ENCODE measurements around the gene FERMT3.

DNA sequence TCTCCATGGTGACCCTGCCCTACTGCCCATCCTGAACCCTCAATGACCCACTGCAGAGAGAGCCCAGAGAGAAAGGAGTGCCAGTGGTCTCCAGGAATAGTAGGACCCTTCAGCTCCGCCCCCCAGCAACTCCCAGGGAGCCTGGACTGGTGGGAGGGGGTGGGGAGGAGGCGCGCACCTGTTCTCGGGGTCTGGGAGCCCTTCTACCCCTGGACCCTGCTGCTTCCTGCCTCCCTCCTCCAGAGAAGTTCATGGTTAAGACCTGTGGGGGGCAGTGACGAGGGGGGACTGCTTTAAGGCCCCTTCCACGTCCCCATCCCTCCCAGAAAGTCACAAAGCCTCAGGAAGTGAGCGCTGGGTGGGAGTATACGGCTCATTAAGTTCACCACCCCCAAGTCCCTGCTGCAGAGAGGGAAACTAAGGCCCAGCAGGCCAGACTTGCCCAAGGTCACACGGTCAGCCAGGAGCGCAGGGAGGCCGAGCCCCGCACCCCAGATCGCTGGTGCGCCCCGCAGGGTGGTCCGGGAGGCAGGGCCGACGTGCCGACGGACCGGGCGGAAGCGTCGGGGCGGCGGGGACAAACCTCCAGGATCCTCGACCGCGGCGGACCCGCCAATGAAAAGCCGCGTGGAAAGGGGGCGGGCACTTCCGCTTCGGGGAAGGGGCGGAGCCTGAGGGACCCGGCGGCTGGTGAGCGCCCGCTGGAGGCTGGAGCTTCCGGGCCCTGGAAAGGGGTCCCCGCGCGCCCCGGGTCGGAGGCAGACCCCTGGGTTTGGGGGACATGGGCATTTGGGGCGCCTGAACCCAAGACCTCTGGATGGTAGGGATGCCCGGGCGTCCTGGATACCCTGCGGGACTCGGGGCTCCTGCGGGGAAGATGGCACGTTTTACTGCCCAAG is 19.3 kb downstream of the FERMT3 start, which contains the start of the genes NUDT22 and TRPT1:
- peak; percentile 28; the same call in 1 of the 2 replicates for TF ChIP-seq ZKSCAN8 (CRISPR knock-in tag; IDR thresholded peaks at IDR 0.05; ENCODE audit: borderline replicate concordance)
- TF ChIP-seq ZBTB8A (CRISPR knock-in tag; IDR thresholded peaks at IDR 0.05; ENCODE audit: borderline replicate concordance, low read depth) = no peak
- TF ChIP-seq ZBTB7B (CRISPR knock-in tag; IDR thresholded peaks at IDR 0.05) = peak; percentile 72
- TF ChIP-seq HNRNPK (IDR thresholded peaks at IDR 0.05; ENCODE audit: low read depth, low read length, poor library complexity, severe bottlenecking) = no peak
- TF ChIP-seq, protein P1, sequence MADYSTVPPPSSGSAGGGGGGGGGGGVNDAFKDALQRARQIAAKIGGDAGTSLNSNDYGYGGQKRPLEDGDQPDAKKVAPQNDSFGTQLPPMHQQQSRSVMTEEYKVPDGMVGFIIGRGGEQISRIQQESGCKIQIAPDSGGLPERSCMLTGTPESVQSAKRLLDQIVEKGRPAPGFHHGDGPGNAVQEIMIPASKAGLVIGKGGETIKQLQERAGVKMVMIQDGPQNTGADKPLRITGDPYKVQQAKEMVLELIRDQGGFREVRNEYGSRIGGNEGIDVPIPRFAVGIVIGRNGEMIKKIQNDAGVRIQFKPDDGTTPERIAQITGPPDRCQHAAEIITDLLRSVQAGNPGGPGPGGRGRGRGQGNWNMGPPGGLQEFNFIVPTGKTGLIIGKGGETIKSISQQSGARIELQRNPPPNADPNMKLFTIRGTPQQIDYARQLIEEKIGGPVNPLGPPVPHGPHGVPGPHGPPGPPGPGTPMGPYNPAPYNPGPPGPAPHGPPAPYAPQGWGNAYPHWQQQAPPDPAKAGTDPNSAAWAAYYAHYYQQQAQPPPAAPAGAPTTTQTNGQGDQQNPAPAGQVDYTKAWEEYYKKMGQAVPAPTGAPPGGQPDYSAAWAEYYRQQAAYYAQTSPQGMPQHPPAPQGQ (CRISPR knock-in tag; IDR thresholded peaks at IDR 0.05; ENCODE audit: borderline replicate concordance) = no peak
- TF ChIP-seq, protein P2, sequence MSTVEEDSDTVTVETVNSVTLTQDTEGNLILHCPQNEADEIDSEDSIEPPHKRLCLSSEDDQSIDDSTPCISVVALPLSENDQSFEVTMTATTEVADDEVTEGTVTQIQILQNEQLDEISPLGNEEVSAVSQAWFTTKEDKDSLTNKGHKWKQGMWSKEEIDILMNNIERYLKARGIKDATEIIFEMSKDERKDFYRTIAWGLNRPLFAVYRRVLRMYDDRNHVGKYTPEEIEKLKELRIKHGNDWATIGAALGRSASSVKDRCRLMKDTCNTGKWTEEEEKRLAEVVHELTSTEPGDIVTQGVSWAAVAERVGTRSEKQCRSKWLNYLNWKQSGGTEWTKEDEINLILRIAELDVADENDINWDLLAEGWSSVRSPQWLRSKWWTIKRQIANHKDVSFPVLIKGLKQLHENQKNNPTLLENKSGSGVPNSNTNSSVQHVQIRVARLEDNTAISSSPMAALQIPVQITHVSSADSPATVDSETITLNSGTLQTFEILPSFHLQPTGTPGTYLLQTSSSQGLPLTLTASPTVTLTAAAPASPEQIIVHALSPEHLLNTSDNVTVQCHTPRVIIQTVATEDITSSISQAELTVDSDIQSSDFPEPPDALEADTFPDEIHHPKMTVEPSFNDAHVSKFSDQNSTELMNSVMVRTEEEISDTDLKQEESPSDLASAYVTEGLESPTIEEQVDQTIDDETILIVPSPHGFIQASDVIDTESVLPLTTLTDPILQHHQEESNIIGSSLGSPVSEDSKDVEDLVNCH (CRISPR knock-in tag; IDR thresholded peaks at IDR 0.05) = no peak
- no peak for TF ChIP-seq SOX6 (IDR thresholded peaks at IDR 0.05)
- TF ChIP-seq SOX6 (CRISPR knock-in tag; IDR thresholded peaks at IDR 0.05) = peak; percentile 43
- TF ChIP-seq, protein P3, sequence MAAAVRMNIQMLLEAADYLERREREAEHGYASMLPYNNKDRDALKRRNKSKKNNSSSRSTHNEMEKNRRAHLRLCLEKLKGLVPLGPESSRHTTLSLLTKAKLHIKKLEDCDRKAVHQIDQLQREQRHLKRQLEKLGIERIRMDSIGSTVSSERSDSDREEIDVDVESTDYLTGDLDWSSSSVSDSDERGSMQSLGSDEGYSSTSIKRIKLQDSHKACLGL (CRISPR knock-in tag; IDR thresholded peaks at IDR 0.05) = no peak; the same call in 1 of the 2 replicates
- 0 out of 2 replicates have a peak, but pooled peaks have one; percentile 26 for TF ChIP-seq ZNF143 (CRISPR knock-in tag; IDR thresholded peaks at IDR 0.05)
